HG03039 (cell line): ENCODE measurements around the gene SELENOO.

Source experiments
- ATAC-seq: cut with Tn5 transposase; IDR thresholded peaks from one replicate; pipeline ENCODE4 v1.9.1; 2021; ENCODE audit warnings: mild to moderate bottlenecking, moderate library complexity; ENCODE audit not compliant: unreplicated experiment

The SELENOO gene

GRCh38 chr22:50215297-50216054, 14.7 kb downstream of the SELENOO start:
- no peak for ATAC-seq

GRCh38 chr22:50216055-50216683, 15.4 kb downstream of the SELENOO start:
- no peak for ATAC-seq

DNA sequence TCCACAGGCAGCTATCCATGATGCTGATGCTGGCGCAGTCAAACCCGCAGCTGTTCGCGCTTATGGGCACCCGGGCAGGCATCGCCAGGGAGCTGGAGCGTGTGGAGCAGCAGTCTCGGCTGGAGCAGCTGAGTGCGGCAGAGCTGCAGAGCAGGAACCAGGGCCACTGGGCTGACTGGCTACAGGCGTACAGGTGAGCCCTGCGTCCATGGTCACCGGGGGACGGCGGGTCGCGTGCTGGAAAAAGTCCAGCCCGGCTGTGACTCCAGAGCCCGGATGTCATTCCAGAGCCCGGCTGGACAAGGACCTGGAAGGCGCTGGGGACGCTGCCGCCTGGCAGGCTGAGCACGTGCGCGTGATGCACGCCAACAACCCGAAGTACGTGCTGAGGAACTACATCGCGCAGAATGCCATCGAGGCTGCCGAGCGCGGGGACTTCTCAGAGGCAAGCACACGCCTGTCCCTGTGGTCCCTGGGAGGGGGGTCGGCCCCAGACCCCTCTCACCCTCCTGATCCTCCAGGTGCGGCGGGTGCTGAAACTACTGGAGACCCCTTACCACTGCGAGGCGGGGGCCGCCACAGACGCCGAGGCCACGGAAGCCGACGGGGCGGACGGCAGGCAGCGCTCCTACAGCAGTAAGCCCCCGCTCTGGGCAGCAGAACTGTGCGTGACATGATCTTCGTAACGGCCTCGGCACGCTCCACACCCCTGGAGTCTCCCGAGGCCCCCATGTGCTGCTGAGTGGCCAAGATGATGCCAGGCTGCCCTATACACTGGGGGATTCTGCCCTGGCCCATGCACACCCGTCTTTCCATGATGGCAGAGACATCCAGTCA, 16.1 kb downstream of the SELENOO start:
- no peak for ATAC-seq

GRCh38 chr22:50217543-50218152, 16.8 kb downstream of the SELENOO start:
- no peak for ATAC-seq

GRCh38 chr22:50218153-50218995, 17.6 kb downstream of the SELENOO start:
- no peak for ATAC-seq

GRCh38 chr22:50218996-50219727, 18.4 kb downstream of the SELENOO start:
- no peak for ATAC-seq

GRCh38 chr22:50219800-50220602, 19.2 kb downstream of the SELENOO start:
- ATAC-seq: no peak

GRCh38 chr22:50220603-50221409, 20.0 kb downstream of the SELENOO start:
- no peak for ATAC-seq

GRCh38 chr22:50221410-50222300, 20.8 kb downstream of the SELENOO start:
- ATAC-seq: no peak

DNA sequence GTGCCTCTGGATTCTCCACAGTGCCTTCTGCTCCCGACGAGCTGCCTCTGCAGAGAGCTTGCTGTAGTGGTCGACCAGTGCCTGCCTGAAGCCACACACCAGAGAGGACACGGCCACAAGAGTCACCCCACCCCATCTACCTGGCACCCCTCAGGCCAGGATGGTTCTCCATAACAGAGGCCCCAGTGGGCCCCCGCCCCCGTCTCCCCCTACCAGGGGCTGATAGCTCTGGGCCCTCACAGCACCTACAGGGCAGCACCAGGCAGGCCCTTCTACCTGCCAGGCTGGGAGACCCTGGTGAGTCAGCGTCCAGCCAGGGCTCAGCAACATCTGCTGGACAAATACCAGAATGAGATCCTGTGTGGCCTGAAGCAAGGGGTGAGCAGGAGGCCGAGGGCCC, 21.7 kb downstream of the SELENOO start:
- no peak for ATAC-seq

GRCh38 chr22:50224071-50224470, 23.3 kb downstream of the SELENOO start:
- no peak for ATAC-seq

GRCh38 chr22:50225200-50225969, 24.6 kb downstream of the SELENOO start:
- ATAC-seq: no peak

GRCh38 chr22:50226063-50226874, 25.5 kb downstream of the SELENOO start:
- no peak for ATAC-seq

DNA sequence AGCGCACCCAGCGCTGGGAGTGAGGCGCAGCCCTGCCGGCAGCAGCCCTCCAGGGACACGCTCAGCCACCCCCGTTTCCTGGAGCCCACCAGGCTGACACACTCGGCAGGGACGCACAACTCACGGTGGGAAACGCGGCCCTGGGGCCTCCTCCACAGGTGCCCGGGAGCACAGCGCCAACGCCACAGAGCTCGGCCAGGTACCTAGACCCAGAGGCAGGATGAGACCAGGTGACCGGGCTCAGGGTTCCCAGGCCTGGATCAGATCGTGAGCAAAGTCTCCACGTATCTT, 26.0 kb downstream of the SELENOO start:
- no peak for ATAC-seq

DNA sequence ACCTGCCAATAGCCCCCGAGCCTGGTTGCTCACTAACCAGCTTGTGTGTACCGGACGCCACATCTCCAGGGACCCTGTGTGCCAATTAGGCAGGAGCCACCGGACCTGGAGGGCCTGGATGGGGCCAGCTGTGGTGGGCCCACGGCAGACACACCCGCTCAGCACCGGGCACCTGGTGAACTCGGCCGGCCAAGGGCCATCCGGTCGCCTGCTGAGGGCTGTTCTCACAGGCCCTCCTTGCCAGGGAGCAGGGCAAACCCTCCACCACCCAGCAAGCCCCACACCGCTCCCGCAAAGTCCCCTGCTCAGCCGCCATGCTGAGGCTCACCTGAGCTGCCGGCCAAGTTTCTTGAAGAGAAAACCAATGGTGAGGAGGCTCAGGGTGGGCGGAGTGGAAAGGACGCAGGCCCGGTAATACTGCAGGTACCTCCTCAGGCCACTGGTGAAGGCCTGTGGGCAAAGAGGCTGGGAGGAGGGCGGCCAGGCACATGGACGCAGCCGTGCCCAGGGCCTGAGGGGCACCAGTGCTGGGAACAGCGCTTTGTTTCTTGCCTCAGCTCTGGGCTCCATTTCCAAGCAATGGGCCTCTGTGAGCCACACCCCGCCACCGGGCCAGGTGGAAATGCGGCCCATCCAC, 26.9 kb downstream of the SELENOO start:
- no peak for ATAC-seq
